ENCODE data around the gene POU6F2.

GRCh38 chr7:39301543-39301942 is 323.8 kb downstream of the POU6F2 start:
- TF ChIP-seq, protein P1, sequence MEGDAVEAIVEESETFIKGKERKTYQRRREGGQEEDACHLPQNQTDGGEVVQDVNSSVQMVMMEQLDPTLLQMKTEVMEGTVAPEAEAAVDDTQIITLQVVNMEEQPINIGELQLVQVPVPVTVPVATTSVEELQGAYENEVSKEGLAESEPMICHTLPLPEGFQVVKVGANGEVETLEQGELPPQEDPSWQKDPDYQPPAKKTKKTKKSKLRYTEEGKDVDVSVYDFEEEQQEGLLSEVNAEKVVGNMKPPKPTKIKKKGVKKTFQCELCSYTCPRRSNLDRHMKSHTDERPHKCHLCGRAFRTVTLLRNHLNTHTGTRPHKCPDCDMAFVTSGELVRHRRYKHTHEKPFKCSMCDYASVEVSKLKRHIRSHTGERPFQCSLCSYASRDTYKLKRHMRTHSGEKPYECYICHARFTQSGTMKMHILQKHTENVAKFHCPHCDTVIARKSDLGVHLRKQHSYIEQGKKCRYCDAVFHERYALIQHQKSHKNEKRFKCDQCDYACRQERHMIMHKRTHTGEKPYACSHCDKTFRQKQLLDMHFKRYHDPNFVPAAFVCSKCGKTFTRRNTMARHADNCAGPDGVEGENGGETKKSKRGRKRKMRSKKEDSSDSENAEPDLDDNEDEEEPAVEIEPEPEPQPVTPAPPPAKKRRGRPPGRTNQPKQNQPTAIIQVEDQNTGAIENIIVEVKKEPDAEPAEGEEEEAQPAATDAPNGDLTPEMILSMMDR (IDR thresholded peaks at IDR 0.05): no peak
- TF ChIP-seq EP300 (IDR thresholded peaks at IDR 0.05) (no peak), POLR2A (IDR thresholded peaks at IDR 0.05) (no peak), POLR2AphosphoS5 (IDR thresholded peaks at IDR 0.05) (no peak)

Measured in upper lobe of left lung (tissue), 4 donors.